ES-I3 (cell line): ENCODE data around the gene PLPPR1.
A peak's percentile ranks its signal among the peaks of the same experiment; 100 is the strongest.

Experiments
- H3K36me3 ChIP-seq: 2 replicates; pipeline ENCODE4 v1.6.1; 2013; ENCODE audit warnings: mild to moderate bottlenecking, low read length, control low read depth, moderate library complexity; ENCODE audit not compliant: insufficient read depth
- H3K4me1 ChIP-seq: 2 replicates; pipeline ENCODE4 v1.6.1; 2013; ENCODE audit warnings: mild to moderate bottlenecking, control low read depth, low read length; ENCODE audit not compliant: insufficient read depth
- H3K9ac ChIP-seq: 2 replicates; pipeline ENCODE4 v1.6.1; 2013; ENCODE audit warnings: low read depth, mild to moderate bottlenecking, low read length, moderate library complexity
- H3K9me3 ChIP-seq: 2 replicates; pipeline ENCODE4 v1.6.1; 2013; ENCODE audit warnings: mild to moderate bottlenecking, low read length, moderate library complexity; ENCODE audit not compliant: control insufficient read depth, insufficient read depth

The PLPPR1 gene

DNA sequence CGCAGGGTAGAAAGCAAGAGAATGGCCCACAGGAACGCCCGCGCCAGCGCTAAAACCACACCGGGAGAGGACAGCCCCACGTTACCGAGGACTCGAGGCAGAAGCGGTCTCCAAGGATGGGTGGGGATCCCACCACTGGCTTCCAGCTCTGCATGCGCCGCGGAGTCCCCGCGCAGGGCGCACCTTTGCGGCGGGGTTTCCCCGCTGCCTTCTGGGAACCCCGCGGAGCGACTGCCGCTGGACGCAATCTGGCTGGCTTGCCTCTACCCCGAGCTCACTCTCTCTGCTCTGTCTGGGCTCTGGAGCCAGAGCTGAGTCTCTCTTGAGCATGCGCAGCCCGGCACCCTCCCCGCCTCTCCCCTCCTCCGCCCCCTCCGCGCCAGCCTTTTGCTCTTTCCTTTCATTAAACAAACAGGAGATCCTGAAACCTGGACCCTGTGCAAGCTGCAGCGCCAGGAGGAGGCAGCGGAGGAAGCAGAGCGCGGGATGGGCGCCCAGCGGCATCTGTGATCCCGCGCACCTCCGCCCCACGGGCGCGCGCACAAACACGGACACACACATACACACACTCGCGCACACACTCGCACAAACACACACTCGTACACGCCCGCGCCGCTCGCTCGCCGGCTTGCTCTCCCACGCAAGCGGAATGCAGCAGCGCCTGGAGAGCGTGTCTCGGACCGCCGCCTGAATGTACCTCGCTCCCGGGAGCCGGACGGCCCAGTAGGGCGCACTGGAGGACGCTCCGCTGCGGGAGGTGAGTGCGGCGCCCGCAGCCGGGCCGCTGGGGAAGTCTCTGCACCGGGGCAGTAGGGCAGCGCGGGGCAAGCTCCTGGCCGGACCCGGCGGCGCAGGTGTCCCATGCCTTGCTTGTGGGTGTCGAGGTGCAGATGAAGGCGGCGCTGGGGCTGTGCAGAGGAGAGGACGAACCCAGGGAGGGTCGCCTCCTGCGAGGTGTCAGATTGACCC, at the start of gene PLPPR1:
TSS of gene PLPPR1 (plus strand) at position 382 of the 969 bp plus-strand sequence.
- peak within 1 kb of the TSS; percentile 68 for H3K9ac ChIP-seq
- no peaks in the 10 kb centered on the region for H3K9me3 ChIP-seq
- no peaks in the 10 kb centered on the region for H3K4me1 ChIP-seq
- H3K36me3 ChIP-seq = no peaks in the 10 kb centered on the region

DNA sequence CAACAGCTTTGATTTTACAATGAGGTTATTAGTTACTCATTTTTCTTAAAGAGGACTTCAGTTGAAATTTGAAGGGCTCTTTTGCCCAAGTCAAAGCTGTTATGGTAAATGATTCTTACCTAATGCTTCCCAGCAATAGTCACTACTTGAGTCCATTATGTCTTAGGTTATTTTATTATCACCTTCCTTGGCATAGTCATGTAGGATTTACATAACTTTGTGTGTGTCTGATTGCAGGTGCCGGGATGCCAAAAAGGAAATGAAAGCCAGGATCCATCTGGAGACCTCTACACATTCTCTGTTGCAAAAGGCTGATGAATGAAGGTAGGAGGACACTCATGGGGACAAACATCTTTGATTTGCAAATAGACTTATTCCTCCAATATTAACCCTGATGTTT, 38.8 kb upstream of the PLPPR1 start:
- Histone ChIP-seq H3K9ac (no peak overlapping the region), H3K4me1 (no peaks in the 10 kb centered on the region), H3K9me3 (no peaks in the 10 kb centered on the region), H3K36me3 (no peaks in the 10 kb centered on the region)

DNA sequence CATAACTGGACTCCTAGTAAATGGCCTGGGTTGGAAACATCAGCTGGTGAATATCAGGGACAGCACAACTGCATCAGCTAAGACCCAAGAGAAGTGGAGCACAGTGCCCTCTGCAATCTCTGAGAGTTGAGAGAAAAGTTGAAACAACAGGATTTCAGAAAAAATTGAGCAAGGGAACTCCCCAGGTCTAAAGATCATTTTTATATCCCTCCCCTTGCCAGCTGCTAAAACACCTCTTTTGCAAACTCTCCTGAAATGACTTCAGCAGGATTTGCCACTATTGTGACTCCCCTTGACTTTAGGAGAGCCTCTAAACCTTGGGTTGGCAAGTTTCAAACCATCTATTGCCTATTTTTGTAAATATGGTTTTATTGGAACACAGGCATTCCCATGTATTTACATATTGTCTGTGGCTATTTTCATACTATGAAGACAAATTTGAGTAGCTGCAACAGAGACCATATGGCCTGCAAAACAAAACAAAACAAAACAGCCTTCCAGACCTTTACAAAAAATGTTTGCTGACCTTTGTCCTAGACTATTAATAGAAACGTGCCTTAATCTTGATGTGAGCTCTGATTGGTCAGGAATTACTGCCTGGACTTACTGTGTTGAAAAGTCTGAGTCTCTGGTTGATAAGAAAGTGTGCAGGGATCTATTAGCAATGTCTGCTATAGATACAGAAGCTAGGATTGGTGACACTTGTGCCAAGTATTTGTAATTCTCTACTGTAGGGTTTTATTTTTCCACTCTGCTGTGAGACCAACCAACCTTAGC, 37.7 kb upstream of the PLPPR1 start:
- Histone ChIP-seq H3K4me1 (no peaks in the 10 kb centered on the region), H3K9ac (no peak overlapping the region), H3K9me3 (no peaks in the 10 kb centered on the region), H3K36me3 (no peaks in the 10 kb centered on the region)

DNA sequence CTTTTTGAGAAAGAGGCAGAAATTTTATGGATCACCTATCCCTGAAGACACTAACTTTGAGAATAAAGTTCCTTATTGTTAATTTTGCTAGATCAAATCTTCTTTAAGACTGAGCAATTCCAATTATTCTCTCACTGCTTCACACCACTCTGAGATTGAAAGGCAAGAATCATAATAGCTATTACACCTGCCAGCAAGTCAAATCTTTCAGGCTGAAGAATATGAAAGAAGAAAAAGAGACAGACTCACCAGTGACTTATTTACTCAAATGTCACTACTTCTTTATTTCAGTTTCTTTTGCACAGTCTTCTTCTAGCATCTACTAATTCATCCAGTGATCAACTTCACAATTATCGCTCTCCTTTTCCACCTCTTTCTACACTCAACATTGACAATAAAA, 35.9 kb upstream of the PLPPR1 start:
- Histone ChIP-seq H3K4me1 (no peaks in the 10 kb centered on the region), H3K36me3 (no peaks in the 10 kb centered on the region), H3K9me3 (no peaks in the 10 kb centered on the region), H3K9ac (no peak overlapping the region)

DNA sequence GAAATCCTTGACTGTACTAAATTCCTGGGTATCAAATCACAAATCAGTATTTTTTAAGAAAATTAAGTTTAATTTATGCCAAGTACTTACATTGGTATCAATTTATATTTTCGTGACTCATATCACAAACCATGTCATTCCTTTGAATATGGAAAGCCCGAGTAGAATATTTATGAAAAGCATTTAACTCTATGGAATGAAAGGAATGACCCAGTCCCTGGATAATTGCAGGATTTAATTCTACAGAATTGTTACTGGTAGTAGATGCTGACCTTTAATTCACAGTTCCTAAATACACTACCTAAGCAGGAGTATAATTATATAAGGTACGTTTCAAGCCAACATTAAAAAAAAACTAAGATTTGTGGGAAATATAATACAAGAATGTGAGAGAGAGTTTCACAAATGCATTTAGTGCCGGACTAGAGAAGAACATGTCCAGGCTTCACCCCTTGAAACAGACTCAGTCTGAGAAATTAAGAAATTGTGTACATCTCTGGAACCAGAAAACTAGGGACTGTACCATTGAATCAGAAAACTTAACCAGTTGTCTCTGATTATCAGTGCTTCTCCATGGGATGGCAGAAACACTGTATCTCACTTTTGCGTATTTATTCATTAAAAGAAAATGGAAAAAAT, 28.5 kb upstream of the PLPPR1 start:
- Histone ChIP-seq H3K9me3 (no peaks in the 10 kb centered on the region), H3K36me3 (no peaks in the 10 kb centered on the region; the same call in 1 of the 2 replicates), H3K9ac (no peak overlapping the region)

DNA sequence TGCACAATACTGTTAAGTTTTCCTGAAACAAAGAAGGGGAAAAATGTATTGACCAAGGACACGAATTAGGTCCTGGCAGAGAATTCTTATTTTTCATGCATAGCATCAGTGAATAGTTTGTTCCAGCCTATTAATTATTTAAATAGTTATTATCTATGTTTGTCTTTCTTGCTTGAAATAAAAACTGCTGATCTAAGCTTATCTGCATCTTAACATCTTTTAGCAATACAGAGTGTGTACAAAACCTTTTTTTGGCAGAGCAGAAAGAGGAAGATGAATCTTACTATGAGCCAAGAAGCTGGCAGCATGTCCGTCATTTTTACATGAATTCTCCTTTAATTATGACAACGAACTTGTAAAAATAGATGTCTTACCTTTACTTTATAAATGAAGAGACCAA, 23.3 kb upstream of the PLPPR1 start:
- Histone ChIP-seq H3K36me3 (no peaks in the 10 kb centered on the region; the same call in 1 of the 2 replicates), H3K4me1 (no peaks in the 10 kb centered on the region), H3K9ac (no peak overlapping the region), H3K9me3 (no peaks in the 10 kb centered on the region)

More for the DNA sequence above, 28.5 kb upstream of the PLPPR1 start:
- no peaks in the 10 kb centered on the region for H3K4me1 ChIP-seq

DNA sequence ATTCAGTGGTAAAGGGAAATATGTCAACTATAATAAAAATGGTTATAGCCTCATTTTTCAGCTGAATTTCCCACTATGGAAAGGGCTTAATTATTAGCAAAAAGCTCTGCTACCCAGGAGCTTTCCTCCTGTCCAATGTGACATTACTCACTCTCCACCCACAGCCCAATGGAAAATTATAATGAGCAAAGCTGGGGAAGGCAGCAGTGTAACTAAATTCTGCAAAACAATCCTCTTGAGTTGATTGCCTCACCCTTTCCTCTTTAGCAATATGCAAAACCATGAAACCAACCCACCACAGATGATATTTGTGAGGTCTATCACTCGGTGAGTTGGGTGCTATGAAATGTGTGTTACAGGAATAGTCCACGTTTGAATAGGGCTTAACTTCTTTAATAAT, 14.0 kb upstream of the PLPPR1 start:
- H3K9me3 ChIP-seq = no peaks in the 10 kb centered on the region
- H3K9ac ChIP-seq = no peak overlapping the region
- no peaks in the 10 kb centered on the region for H3K4me1 ChIP-seq
- H3K36me3 ChIP-seq = no peaks in the 10 kb centered on the region

DNA sequence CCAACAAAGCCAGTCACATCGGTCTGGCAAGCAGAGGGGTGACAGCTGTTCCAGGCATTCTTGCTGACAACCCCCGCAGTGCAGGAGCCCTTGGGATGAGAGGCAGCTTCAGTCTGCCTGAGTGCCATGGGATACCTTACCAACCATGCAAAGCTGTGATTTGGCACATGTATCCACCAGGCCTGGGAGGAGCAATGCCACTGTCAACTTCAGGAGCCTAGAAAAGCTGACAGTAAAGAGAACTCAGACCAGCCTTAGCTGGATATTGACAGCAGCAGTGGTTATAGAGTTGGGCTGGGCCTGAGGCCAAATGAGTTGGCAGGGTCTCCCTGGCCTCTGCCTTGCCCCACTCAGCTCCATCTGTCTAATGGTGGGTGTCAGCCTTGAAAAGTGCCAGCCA, 10.1 kb upstream of the PLPPR1 start:
- no peaks in the 10 kb centered on the region for H3K36me3 ChIP-seq
- no peaks in the 10 kb centered on the region for H3K4me1 ChIP-seq
- no peaks in the 10 kb centered on the region for H3K9me3 ChIP-seq
- no peak overlapping the region for H3K9ac ChIP-seq

DNA sequence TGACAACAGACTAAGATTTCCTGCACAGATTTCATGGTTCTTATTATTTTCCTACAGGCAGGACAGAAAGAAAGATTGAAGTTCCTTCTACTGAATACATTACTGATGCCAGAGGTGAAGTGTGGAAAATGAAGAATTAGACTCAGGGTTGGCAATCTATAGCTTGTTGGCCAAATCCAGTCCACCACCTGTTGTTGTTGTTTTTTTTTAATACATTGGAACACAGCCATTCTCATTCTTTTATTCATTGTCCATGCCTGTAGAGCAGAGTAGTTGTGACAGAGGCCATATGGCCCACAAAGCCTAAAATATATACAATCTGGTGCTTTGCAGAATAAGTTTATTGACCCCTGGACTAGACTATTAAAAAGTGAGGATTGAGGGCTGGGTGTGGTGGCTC, 5.8 kb upstream of the PLPPR1 start:
- Histone ChIP-seq H3K9me3 (no peaks in the 10 kb centered on the region), H3K4me1 (no peaks in the 10 kb centered on the region), H3K36me3 (no peaks in the 10 kb centered on the region), H3K9ac (no peak overlapping the region)

DNA sequence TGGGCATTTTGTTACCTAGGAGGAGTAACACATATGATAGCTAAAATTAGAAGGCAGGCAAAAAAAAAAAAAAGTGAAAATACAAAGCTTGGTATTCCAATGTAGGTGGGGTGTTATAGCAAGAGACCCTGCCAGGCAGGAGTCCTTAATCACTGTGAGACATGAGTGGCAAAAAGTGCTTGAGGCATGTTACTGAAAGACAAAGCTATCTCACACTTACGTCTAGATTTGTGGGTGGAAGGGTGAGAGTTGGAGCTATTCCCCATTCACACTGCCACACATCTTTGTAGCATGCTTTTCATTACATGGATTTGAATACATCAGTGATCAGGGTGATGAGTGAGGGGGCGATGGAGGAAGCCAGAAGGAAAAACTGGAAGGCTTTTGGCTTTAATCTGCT, 2.6 kb upstream of the PLPPR1 start:
- no peaks in the 10 kb centered on the region for H3K4me1 ChIP-seq
- no peak overlapping the region for H3K9ac ChIP-seq
- no peaks in the 10 kb centered on the region for H3K9me3 ChIP-seq
- H3K36me3 ChIP-seq = no peaks in the 10 kb centered on the region

DNA sequence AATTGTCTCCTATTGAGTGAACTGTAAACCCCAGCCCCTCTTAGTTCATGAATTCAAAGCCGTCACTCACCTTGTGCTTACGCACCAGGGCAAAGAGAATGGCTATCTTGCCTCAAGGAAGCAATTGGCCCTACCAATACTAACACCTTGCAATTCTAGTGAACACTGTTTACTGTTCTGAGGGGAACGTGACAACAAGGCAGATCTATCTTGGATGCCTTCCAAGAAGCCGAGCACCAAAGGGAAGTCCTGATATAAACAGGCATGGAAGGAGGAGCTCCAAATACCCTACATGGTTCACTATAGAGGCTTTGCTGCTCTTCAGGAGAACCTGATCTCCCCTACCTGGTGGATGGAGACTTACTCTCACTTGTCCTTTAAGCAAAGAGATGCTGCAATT, 1.7 kb upstream of the PLPPR1 start:
- Histone ChIP-seq H3K4me1 (no peaks in the 10 kb centered on the region), H3K9me3 (no peaks in the 10 kb centered on the region), H3K36me3 (no peaks in the 10 kb centered on the region), H3K9ac (no peak overlapping the region)

DNA sequence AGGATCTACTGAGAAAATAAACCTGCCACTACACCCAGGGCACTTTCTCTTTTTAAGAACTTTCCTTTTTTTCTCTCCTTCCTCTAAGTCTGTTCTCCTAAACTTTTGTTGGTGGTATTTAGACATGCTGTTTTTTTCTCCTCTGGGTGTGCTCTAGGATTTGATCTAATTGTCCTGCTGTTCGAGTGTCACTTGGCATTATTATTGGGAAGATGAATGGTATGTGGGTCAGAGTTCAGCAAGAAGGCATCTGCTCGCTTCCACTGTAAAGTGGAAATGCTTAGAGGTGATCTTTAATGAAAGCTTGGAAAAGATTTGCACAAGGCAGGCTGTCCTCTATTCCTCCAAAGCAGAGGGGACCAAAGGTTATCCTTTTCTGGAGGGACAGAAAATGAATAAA, 1.3 kb upstream of the PLPPR1 start:
- no peaks in the 10 kb centered on the region for H3K9me3 ChIP-seq
- H3K9ac ChIP-seq = no peak overlapping the region
- no peaks in the 10 kb centered on the region for H3K36me3 ChIP-seq
- H3K4me1 ChIP-seq = no peaks in the 10 kb centered on the region

DNA sequence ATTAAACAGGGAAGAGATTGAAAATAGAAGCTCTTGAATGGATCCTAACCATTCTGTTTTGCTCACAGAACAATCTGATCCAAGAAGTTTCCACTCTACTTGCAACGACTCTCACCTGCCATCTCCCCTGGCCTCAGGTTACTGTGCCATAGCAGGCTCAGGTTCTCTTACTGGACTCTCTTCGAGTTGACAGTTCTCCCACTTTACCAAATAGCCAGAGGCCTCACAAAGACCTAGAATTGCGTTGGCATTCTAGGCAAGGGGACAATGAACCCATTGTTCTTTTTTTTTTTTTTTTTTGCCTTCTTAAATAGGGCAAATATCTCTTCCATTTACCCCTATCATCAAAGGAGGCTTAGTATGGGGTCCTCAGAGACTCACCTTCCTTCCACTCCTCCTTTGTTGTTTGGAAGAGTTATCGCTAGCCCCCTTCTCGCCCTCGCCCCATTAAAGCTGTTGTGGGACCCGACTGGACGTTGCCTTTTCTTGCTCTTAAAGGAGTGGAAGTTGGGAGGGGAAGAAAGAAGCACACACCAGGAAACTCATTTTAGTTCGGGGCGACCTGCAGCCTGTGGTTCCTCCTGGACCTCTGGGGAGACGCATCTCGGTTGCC, 688 bp upstream of the PLPPR1 start:
- Histone ChIP-seq H3K9ac (peak overlapping the region; percentile 68), H3K4me1 (no peaks in the 10 kb centered on the region), H3K9me3 (no peaks in the 10 kb centered on the region), H3K36me3 (no peaks in the 10 kb centered on the region)
